Measurements from ENCODE around the gene VAMP8.

The VAMP8 gene

DNA sequence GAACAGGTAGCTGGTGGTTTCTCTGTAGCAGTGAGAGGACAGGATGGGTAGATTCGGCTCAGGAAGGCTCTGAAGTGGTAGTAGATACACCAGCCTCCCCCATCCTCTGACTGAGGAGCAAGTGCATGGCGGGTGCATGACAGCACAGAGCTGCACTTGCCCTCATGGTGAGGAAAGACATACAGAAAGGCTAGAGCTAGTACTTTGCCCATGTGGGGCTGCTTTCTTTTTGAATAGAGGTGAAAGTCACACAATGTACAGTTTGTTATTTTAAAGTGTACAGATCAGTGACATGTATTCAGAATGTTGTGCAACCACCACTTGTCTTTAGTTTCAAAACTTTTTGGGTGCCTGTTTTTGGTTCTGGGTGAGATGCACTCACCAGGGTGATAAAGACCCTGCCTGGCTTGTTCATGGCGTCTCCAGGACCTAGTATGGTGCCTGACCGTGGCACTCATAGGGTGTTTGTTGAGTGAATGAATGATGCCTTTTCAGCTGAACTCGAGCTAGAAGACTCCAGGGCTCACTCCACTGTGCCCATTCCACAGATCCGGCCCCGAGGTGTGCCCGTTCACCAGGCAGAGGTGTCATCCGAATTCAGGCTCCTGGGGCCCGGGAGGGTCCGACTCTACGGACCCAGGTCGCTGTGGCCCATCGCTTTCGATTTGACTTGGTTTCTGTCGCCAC is 6.4 kb downstream of the VAMP8 start:
- ChIA-PET CTCF (no interaction called here), POLR2A (interaction anchor here (4.5 kb wide), 1 partner anchor 11 kb away, joined by 28 read pairs; the partner anchor contains the start of gene RNF181)
- no peak for TF ChIP-seq ARNT (IDR thresholded peaks at IDR 0.05)
- TF ChIP-seq, protein P1, sequence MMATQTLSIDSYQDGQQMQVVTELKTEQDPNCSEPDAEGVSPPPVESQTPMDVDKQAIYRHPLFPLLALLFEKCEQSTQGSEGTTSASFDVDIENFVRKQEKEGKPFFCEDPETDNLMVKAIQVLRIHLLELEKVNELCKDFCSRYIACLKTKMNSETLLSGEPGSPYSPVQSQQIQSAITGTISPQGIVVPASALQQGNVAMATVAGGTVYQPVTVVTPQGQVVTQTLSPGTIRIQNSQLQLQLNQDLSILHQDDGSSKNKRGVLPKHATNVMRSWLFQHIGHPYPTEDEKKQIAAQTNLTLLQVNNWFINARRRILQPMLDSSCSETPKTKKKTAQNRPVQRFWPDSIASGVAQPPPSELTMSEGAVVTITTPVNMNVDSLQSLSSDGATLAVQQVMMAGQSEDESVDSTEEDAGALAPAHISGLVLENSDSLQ (IDR thresholded peaks at IDR 0.05), result no peak
- no peak for TF ChIP-seq HDGF (IDR thresholded peaks at IDR 0.05; ENCODE audit: borderline replicate concordance)
- no peak for DNase-seq (ENCODE audit: extremely low spot score)

DNA sequence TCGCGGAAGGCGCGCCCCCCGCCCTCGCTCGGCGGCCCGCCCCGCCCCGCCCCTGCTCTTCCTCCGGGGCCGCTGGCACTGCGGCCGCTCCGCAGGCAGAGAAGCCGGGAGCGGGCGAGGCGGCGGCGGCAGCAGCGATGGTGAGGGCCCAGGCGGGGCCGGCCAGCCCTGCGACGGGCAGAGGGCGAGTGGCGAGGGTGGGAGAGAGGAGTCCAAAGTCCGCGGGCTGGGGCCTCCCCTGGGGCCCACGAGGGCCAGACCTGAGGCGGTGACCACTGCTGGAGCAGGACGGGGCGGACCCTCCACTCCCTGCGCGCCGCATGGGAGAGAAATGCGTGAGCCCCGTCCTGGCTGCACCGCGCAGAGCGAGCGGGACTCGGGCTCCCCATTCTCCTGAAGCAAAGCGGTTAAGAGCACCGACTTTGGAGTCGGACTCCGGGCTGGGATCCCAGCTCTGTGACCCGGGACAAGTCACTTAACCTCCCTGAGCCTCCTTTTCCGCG is 7.0 kb downstream of the VAMP8 start, which contains the start of gene VAMP5:
VAMP5 (plus strand) TSS at position 78 of the 503 bp plus-strand sequence; CDS start at position 138, 60 bp downstream.
- DNase-seq (ENCODE audit: extremely low spot score), result no peak
- POLR2A ChIA-PET, result interaction anchor here (1.0 to 4.5 kb wide), 2 partner anchors 10 to 18 kb away, joined by 4 to 28 read pairs; partner anchors contain the start of genes RNF181 and TMEM150A
- CTCF ChIA-PET, result no interaction called here
- TF ChIP-seq LEF1 (IDR thresholded peaks at IDR 0.05; ENCODE audit: borderline replicate concordance) (no peak), SP1 (IDR thresholded peaks at IDR 0.05) (no peak), FOXA1 (IDR thresholded peaks at IDR 0.05) (no peak), ARNT (IDR thresholded peaks at IDR 0.05) (no peak), ELF4 (IDR thresholded peaks at IDR 0.05) (no peak), SUZ12 (IDR thresholded peaks at IDR 0.05) (no peak)
- TF ChIP-seq, protein P1 (IDR thresholded peaks at IDR 0.05), result no peak

DNA sequence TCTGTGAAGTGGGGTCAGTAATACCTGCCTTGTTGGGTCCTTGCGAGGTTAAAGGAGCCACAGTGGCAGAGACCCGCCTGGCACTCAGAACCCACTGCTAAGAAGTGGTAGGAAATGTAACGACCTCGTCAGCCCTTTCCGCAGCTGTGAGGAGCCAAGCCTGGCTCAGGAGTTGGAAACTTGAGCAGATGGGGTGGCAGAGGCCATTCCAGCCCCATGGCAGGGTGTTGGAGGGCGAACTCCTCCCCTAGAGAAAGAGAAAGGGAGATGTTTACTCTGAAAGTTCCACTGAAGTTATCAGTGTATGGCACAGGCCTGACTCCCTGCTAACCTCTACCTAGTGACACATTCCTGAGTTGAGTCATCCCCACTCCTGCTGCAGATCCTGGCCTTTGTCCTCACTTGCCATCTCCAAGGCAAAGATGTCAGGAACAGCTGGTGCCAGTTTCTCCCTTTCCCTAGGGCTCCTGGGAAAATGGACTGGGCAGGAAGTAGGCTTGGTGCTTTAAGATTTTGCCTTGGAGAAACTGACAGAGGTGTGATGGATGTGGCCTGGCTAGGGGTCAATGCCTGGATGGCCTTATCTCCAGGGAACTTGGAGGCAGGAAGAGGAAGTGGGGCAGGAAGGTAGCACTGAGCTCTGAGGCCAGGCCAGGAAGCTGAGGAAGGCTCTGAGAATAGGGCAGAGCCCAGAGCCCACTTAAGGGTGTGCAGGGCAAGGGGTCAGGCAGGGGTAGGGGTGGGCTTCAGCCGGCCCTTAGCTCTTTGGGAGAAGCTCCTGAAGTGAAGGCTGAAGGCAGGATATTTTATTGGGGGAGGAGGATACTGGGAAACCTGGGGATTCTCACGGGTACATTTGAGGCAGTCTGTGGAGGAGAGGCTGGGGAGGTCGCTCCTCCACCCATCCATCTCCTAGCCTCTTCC is 7.7 kb downstream of the VAMP8 start:
- TF ChIP-seq ARNT (IDR thresholded peaks at IDR 0.05), result no peak
- CTCF ChIA-PET, result no interaction called here
- DNase-seq (ENCODE audit: extremely low spot score), result no peak
- POLR2A ChIA-PET, result interaction anchor here (1.0 to 4.5 kb wide), 2 partner anchors 9 to 17 kb away, joined by 4 to 28 read pairs; partner anchors contain the start of genes RNF181 and TMEM150A

DNA sequence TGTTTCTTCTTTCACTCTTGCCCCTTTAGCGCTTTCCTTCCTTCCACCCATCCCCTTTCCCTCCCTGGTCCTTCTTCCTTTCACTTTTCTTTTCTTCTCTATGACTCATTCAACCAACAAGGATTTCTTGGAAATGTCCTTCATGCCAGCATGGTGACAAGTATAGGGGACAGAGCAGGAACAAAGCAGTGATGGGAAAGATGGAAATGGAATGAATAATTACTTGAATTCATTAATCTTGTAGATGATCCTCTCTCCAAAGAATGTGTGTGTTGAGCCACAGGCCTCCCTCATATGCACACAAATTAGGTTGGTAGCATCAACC is 8.4 kb downstream of the VAMP8 start:
- no peak for TF ChIP-seq TARDBP (IDR thresholded peaks at IDR 0.05)
- TF ChIP-seq ARNT (IDR thresholded peaks at IDR 0.05), result no peak
- TF ChIP-seq L3MBTL2 (conservative IDR thresholded peaks at IDR 0.05), result no peak
- no peak for TF ChIP-seq ZNF384 (IDR thresholded peaks at IDR 0.05)
- TF ChIP-seq ELF4 (IDR thresholded peaks at IDR 0.05), result no peak
- TF ChIP-seq NFRKB (IDR thresholded peaks at IDR 0.05), result no peak
- ChIA-PET CTCF (no interaction called here), POLR2A (interaction anchor here (4.5 kb wide), 1 partner anchor 9 kb away, joined by 28 read pairs; the partner anchor contains the start of gene RNF181)
- DNase-seq (ENCODE audit: extremely low spot score), result no peak

DNA sequence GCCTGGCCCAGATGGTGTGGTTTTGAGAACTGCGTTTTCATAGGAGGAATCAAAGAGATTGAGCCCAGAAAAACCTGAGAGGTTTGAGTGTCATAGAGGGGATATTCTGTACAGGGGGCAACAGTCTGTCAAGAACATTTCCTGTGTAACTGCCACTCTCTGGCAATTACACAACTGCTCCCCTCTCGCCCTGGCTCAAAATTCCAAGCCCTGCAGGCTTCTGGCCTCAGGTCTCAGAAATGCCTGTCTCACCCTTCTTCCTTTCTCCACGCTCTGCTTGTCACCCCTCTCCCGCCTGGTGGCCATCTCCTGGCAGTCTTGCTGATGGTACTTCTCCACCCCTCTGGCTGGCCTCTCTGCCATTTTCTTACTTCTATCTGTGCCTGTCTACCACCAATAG is 10.8 kb downstream of the VAMP8 start:
- CTCF ChIA-PET, result interaction anchor here (0.6 kb wide), 1 partner anchor 28 kb away, joined by 3 read pairs; no protein-coding TSS in a partner anchor

DNA sequence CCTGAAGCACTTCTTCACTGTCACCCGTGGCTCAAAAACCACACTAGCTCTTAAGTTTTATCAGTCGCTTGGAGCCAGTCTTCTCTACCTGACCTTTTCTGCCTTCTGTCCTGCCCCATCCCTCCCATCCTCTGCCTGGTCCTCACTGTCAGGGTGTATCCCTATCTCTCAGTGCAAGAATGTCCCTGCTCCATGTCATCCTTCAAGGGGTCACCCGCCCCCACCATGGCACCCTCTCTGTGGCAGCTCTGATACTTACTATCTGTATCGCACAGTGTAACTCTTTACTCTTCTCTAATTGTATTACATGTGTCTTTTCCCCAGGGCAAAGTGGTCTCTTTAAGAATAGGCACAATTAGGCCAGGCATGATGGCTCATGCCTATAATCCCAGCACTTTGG is 11.3 kb downstream of the VAMP8 start:
- ChIA-PET POLR2A (interaction anchor here (2.0 kb wide), 1 partner anchor 28 kb away, joined by 8 read pairs; the partner anchor contains the start of gene GGCX), CTCF (interaction anchor here (0.6 kb wide), 1 partner anchor 28 kb away, joined by 3 read pairs; no protein-coding TSS in a partner anchor)
- no peak for DNase-seq (ENCODE audit: extremely low spot score)
- TF ChIP-seq NFRKB (IDR thresholded peaks at IDR 0.05) (no peak), SUZ12 (IDR thresholded peaks at IDR 0.05) (no peak), HDGF (IDR thresholded peaks at IDR 0.05; ENCODE audit: borderline replicate concordance) (no peak), BHLHE40 (IDR thresholded peaks at IDR 0.05; ENCODE audit: borderline replicate concordance) (no peak)

More for the DNA sequence above, 10.8 kb downstream of the VAMP8 start:
- POLR2A ChIA-PET, result interaction anchor here (0.6 to 2.0 kb wide), 2 partner anchors 13 to 28 kb away, joined by 3 to 8 read pairs; partner anchors contain the start of gene GGCX
- no peak for DNase-seq (ENCODE audit: extremely low spot score)
- TF ChIP-seq, protein P1 (IDR thresholded peaks at IDR 0.05), result no peak
- no peak for TF ChIP-seq ZNF384 (IDR thresholded peaks at IDR 0.05)
- TF ChIP-seq HDGF (IDR thresholded peaks at IDR 0.05; ENCODE audit: borderline replicate concordance), result no peak
- no peak for TF ChIP-seq SP1 (IDR thresholded peaks at IDR 0.05)
- no peak for TF ChIP-seq BHLHE40 (IDR thresholded peaks at IDR 0.05; ENCODE audit: borderline replicate concordance)
- TF ChIP-seq ELF4 (IDR thresholded peaks at IDR 0.05), result no peak
- no peak for TF ChIP-seq SUZ12 (IDR thresholded peaks at IDR 0.05)
- TF ChIP-seq CTBP1 (IDR thresholded peaks at IDR 0.05; ENCODE audit: borderline replicate concordance), result no peak
- no peak for TF ChIP-seq FOXM1 (IDR thresholded peaks at IDR 0.05; ENCODE audit: borderline replicate concordance)
- no peak for TF ChIP-seq LEF1 (IDR thresholded peaks at IDR 0.05; ENCODE audit: borderline replicate concordance)
- TF ChIP-seq TARDBP (IDR thresholded peaks at IDR 0.05), result no peak
- TF ChIP-seq FOXA1 (IDR thresholded peaks at IDR 0.05), result no peak
- TF ChIP-seq ARNT (IDR thresholded peaks at IDR 0.05), result no peak
- no peak for TF ChIP-seq FOXK2 (IDR thresholded peaks at IDR 0.05)
